MM.1S (cell line): Measurements from ENCODE around the gene SPINK8.

Experiments used
- EZH2 ChIP-seq: fragments of 300-600 bp; sonication (generic); optimal IDR thresholded peaks from 2 replicates; pipeline ENCODE3; 2017; ENCODE audit warnings: low read depth, mild to moderate bottlenecking, antibody characterized with exemption, low read length, mixed read lengths
- EZH2phosphoT487 ChIP-seq: fragments of 300-600 bp; sonication (generic); IDR thresholded peaks from 2 replicates; pipeline ENCODE4 v1.6.1; 2018; ENCODE audit warnings: antibody characterized with exemption, low read length
- TF ChIP-seq, protein P1 (sequence below): fragments of 300-600 bp; sonication (generic); IDR thresholded peaks from 2 replicates; pipeline ENCODE4 v1.5.1; 2016; ENCODE audit warnings: antibody characterized with exemption, low read length, mixed read lengths

DNA sequence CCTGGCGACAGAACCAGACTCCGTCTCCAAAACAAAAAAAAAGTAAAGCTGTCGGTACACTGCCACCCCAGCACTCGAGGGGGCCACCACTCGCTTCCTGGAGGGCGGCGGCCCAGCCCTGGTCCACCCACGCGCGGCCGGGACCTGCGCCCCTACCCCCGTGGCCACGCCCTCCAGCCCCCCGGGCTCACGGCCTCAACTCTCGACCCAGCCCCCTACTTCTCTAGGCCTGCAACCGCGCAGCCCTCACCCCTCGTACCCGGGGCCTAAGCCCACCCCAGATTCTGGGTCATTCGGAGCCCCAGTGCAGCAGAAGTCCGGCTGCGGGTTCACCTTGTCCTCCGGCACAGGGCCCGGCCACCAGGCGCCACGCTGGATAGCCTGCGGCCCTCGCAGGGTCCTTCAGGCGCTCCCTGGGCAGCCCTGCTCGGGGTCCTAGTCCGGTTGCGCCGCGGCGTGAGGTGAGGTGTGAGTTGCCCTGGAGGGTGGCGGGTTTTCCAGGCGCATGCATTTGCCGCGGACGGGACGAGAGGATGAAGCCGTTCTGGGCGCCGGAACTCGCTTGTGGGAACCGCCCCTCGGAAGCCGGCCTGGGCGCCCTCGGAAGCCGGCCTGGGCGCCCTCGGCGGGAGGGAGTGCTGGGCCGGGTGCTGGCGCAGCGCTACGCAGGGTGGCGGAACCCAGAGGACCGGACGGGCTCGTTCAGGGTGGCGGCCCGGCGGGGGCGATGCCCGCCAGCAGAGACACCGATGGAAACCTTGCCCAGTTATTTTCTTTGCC is 32.3 kb downstream of the SPINK8 start, which contains the start of gene NME6:
- TF ChIP-seq, protein P1, sequence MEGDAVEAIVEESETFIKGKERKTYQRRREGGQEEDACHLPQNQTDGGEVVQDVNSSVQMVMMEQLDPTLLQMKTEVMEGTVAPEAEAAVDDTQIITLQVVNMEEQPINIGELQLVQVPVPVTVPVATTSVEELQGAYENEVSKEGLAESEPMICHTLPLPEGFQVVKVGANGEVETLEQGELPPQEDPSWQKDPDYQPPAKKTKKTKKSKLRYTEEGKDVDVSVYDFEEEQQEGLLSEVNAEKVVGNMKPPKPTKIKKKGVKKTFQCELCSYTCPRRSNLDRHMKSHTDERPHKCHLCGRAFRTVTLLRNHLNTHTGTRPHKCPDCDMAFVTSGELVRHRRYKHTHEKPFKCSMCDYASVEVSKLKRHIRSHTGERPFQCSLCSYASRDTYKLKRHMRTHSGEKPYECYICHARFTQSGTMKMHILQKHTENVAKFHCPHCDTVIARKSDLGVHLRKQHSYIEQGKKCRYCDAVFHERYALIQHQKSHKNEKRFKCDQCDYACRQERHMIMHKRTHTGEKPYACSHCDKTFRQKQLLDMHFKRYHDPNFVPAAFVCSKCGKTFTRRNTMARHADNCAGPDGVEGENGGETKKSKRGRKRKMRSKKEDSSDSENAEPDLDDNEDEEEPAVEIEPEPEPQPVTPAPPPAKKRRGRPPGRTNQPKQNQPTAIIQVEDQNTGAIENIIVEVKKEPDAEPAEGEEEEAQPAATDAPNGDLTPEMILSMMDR = no peak
- no peak for TF ChIP-seq EZH2
- no peak for TF ChIP-seq EZH2phosphoT487
